ENCODE data around the gene LCP1.

LCP1 gene

DNA sequence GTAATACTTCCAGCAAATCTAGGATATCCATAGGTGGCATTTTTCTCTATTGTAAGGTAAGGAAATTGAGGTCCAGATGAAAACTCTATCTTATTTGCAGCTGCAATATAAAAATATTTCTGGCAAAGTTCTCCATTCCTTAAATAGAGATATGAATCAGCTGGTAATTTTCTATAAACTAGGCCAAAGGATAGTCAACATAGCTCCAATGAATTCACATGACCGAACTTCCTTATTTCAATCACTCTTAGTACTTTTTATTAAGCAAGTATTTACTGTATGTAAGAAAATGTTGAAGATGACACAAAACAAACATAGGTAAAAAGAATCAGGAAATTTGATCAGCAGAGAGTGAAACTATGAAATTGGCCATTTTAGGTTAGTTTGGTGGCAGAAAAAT, 13.0 kb upstream of the LCP1 start:
- no peaks in the 10 kb centered on the region for H3K36me3 Mint-ChIP-seq (ENCODE audit: low read depth)

DNA sequence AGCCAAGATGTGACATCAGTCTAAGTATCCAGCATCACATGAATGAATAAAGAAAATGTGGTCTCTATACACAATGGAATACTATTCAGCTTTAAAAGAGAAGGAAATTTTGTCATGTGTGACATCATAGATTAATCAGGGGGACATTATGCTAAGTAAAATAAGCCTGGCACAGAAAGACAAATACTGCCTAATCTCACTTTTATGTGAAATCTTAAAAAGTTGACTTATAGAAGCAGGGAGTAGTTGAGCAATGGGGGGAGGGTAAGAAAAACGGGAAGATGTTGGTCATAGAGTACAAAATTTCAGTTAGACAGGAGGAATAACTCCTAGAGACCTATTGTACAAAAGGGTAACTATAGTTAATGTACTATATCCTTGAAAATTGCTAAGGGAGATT, 10.4 kb upstream of the LCP1 start:
- H3K27ac Mint-ChIP-seq, result no peak overlapping the region
- H3K9me3 Mint-ChIP-seq, result no peaks in the 10 kb centered on the region
- H3K27me3 Mint-ChIP-seq, result no peaks in the 10 kb centered on the region
- H3K36me3 Mint-ChIP-seq (ENCODE audit: low read depth), result no peaks in the 10 kb centered on the region
- H3K4me1 Mint-ChIP-seq (ENCODE audit: low read depth), result peaks cover 4% of the 10 kb centered on the region
- H3K4me3 Mint-ChIP-seq, result no peak overlapping the region

More for the DNA sequence above, 13.0 kb upstream of the LCP1 start:
- Mint-ChIP-seq H3K9me3 (no peaks in the 10 kb centered on the region), H3K27me3 (no peaks in the 10 kb centered on the region), H3K27ac (no peak overlapping the region), H3K4me3 (no peak overlapping the region), H3K4me1 (ENCODE audit: low read depth) (peaks cover 8% of the 10 kb centered on the region)

DNA sequence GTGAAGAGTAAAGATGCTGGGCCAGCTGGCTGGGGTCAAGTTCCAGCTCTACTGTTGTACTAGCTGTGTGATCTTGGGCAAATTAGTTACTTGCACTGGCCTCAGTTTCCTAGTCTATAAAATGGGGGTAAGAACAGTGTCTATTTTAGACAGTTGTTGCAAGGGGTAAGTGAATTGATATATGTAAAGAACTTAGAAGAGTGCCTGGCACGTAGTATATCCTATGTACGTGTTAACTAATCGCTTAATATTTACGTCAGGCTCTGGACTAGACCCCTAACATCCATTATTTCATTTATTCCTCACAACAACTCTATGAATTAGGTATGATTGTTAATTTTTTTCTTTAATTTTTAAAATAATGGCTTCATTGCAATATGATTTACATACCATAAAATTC, 3.7 kb upstream of the LCP1 start:
- Mint-ChIP-seq H3K36me3 (ENCODE audit: low read depth) (peaks cover 11% of the 10 kb centered on the region), H3K4me3 (no peak overlapping the region), H3K27me3 (no peaks in the 10 kb centered on the region), H3K9me3 (no peaks in the 10 kb centered on the region), H3K27ac (no peak overlapping the region), H3K4me1 (ENCODE audit: low read depth) (peaks cover 40% of the 10 kb centered on the region)

DNA sequence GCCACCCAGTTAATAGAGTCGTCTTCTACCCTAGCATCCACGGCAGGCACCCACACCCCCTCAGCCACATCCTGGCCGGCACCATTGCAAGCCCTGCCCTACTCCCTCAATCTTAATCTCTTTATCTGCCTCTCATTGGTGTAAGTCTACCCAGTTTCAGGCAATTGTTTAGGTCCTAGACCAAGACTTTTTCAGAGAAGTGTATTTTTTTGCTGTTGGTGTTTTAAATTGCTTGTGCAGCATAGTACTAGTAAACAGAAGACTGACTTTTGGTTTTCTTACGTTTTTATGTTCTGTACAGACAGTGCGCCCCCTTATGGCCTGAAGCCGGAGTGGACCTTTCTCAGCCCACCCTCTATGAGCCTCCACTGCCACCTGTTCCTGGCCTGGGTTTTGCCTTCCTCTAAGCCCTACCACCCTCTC, 2.3 kb upstream of the LCP1 start:
- Mint-ChIP-seq H3K9me3 (no peaks in the 10 kb centered on the region), H3K27ac (peak overlapping the region; percentile 94), H3K36me3 (ENCODE audit: low read depth) (peaks cover 25% of the 10 kb centered on the region), H3K27me3 (no peaks in the 10 kb centered on the region), H3K4me1 (ENCODE audit: low read depth) (peaks cover 43% of the 10 kb centered on the region), H3K4me3 (peak overlapping the region; percentile 93)

DNA sequence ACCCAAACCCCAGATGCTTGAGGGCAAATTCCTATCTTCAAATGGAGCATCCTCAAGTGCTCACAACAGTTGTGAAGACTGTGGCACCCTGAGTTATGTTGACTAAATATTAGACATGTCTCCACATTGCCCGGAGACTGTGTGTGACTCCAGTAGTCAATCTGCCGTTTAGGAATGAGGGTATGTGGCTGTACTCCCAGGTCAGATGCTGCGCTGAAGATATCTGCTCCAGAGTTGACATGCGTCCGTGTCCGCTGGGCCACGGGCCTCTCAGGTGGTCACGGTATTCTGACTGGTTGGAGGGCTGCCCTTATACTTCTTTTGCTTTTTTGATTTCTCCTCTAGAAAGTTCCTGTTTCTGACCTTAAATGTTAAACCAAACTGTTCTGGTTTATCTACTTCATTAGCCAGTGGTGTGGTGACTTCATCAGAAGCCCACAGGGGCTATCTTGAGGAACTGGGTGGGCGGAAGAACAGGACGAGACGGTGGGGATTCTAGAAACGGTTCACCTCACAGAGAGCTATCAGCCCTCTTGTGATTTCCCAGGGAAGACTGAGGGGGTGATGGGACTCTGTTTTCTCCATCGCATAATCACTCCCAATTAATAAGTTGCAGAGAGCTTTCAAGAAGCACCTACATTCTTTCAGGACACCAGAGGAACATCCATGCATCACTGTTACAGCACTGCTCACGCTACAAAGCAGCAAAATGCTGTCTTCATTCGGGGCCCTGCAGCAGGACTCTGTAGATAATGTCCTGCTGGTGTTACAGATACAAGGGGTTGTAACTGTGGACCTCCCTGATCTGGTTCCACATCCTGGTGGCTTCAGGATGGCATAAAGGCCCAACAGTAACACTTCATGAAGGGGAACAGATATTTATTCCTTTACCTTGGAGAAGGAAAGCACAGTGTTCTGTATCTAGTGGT, 1.3 kb upstream of the LCP1 start:
- peaks cover 32% of the 10 kb centered on the region for H3K36me3 Mint-ChIP-seq (ENCODE audit: low read depth)
- H3K9me3 Mint-ChIP-seq, result no peaks in the 10 kb centered on the region
- no peaks in the 10 kb centered on the region for H3K27me3 Mint-ChIP-seq
- peak overlapping the region; percentile 94 for H3K27ac Mint-ChIP-seq
- peak overlapping the region; percentile 93 for H3K4me3 Mint-ChIP-seq
- H3K4me1 Mint-ChIP-seq (ENCODE audit: low read depth), result peaks cover 51% of the 10 kb centered on the region

GRCh38 chr13:46182491-46182877, 507 bp upstream of the LCP1 start:
- Mint-ChIP-seq H3K36me3 (ENCODE audit: low read depth) (peaks cover 40% of the 10 kb centered on the region), H3K27ac (peak overlapping the region; percentile 94), H3K9me3 (no peaks in the 10 kb centered on the region), H3K4me1 (ENCODE audit: low read depth) (peaks cover 59% of the 10 kb centered on the region), H3K4me3 (peak overlapping the region; percentile 93), H3K27me3 (no peaks in the 10 kb centered on the region)

GRCh38 chr13:46181377-46181839, 569 bp downstream of the LCP1 start:
- Mint-ChIP-seq H3K9me3 (no peaks in the 10 kb centered on the region), H3K4me1 (ENCODE audit: low read depth) (peaks cover 68% of the 10 kb centered on the region), H3K27ac (peak overlapping the region; percentile 94), H3K4me3 (peak overlapping the region; percentile 93), H3K27me3 (no peaks in the 10 kb centered on the region), H3K36me3 (ENCODE audit: low read depth) (peaks cover 50% of the 10 kb centered on the region)

- Mint-ChIP-seq H3K4me3 (peak overlapping the region; percentile 93), H3K36me3 (ENCODE audit: low read depth) (peaks cover 59% of the 10 kb centered on the region), H3K4me1 (ENCODE audit: low read depth) (peaks cover 77% of the 10 kb centered on the region), H3K27ac (peak overlapping the region; percentile 94), H3K9me3 (no peaks in the 10 kb centered on the region), H3K27me3 (no peaks in the 10 kb centered on the region)
These were observed 1.8 kb downstream of the LCP1 start for GRCh38 chr13:46179969-46180763.

GRCh38 chr13:46179491-46179908, 2.5 kb downstream of the LCP1 start:
- Mint-ChIP-seq H3K9me3 (no peaks in the 10 kb centered on the region), H3K27me3 (no peaks in the 10 kb centered on the region), H3K4me1 (ENCODE audit: low read depth) (peaks cover 77% of the 10 kb centered on the region), H3K4me3 (peak overlapping the region; percentile 93), H3K27ac (peak overlapping the region; percentile 94), H3K36me3 (ENCODE audit: low read depth) (peaks cover 63% of the 10 kb centered on the region)

DNA sequence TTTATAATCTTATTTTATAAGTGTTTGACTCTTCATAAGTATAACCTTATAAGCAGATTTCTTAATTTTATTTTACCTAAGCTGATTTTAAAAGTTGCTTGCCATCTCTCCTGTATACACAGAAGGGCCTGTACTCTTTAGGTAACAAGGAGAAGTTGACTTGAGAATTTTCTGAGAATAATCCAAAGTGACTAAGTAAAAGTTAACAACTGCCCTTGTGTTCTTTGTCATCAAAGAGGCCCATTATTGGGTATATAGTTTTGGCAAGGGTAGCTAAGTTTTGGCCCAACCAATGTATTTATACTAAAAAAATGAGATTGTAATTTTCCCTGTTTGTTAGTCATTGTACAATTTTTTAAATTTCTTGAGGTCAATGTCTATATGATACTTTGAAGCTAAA, 3.2 kb downstream of the LCP1 start:
- H3K27me3 Mint-ChIP-seq, result no peaks in the 10 kb centered on the region
- H3K36me3 Mint-ChIP-seq (ENCODE audit: low read depth), result peaks cover 70% of the 10 kb centered on the region
- no peaks in the 10 kb centered on the region for H3K9me3 Mint-ChIP-seq
- peaks cover 77% of the 10 kb centered on the region for H3K4me1 Mint-ChIP-seq (ENCODE audit: low read depth)
- peak overlapping the region; percentile 93 for H3K4me3 Mint-ChIP-seq
- peak overlapping the region; percentile 94 for H3K27ac Mint-ChIP-seq

DNA sequence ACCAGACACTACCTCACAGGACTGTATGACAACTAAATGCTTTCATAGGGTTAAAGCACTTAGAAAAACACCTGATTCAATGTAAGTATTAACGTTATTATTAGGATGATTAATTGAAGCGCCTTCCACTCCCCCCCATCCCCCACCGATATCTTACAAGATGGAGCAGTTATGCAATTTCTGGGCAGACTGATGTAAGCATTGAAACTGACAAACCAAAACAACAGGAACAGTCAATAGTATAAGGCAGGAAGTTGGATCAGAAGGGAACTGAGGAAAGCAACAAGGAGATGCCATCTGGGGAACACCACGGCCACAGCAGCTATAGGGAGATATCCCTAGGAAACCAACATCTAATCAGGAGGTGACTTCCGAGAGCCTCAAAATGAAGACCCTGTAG, 3.8 kb downstream of the LCP1 start:
- Mint-ChIP-seq H3K4me1 (ENCODE audit: low read depth) (peaks cover 77% of the 10 kb centered on the region), H3K36me3 (ENCODE audit: low read depth) (peaks cover 77% of the 10 kb centered on the region), H3K27me3 (no peaks in the 10 kb centered on the region), H3K4me3 (peak overlapping the region; percentile 93), H3K27ac (peak overlapping the region; percentile 91), H3K9me3 (no peaks in the 10 kb centered on the region)

- H3K36me3 Mint-ChIP-seq (ENCODE audit: low read depth), result peaks cover 91% of the 10 kb centered on the region
These were observed 5.2 kb downstream of the LCP1 start for GRCh38 chr13:46176756-46177155.

DNA sequence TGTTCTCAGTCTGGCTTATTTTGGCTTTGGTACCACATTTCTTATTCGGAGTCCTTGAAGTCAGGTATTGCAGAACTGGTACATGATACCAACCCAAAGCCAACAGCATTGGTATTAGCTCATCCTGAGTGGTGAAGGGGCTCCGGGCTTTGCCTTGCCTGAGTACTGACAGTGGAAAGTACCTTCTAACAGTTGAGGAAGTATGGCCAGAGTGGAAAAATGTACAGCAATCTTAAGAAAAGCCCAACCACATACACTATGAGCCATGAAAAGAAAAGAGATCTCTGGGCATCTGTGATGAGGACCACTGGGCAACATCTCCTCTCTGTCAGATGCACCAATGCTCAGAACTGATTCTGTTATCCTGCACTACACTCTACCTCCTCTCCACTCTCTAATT, 8.3 kb downstream of the LCP1 start:
- peak overlapping the region; percentile 99 for H3K27ac Mint-ChIP-seq
- H3K36me3 Mint-ChIP-seq (ENCODE audit: low read depth), result peaks cover 84% of the 10 kb centered on the region
- peak overlapping the region; percentile 93 for H3K4me3 Mint-ChIP-seq
- H3K4me1 Mint-ChIP-seq (ENCODE audit: low read depth), result peaks cover 98% of the 10 kb centered on the region
- no peaks in the 10 kb centered on the region for H3K9me3 Mint-ChIP-seq
- no peaks in the 10 kb centered on the region for H3K27me3 Mint-ChIP-seq

More at GRCh38 chr13:46176756-46177155, 5.2 kb downstream of the LCP1 start:
- Mint-ChIP-seq H3K27ac (peak overlapping the region; percentile 91), H3K9me3 (no peaks in the 10 kb centered on the region), H3K4me1 (ENCODE audit: low read depth) (peaks cover 79% of the 10 kb centered on the region), H3K27me3 (no peaks in the 10 kb centered on the region), H3K4me3 (peak overlapping the region; percentile 93)

- Mint-ChIP-seq H3K4me1 (ENCODE audit: low read depth) (peaks cover 99% of the 10 kb centered on the region), H3K36me3 (ENCODE audit: low read depth) (peaks cover 83% of the 10 kb centered on the region), H3K4me3 (peak overlapping the region; percentile 93), H3K27ac (peak overlapping the region; percentile 99), H3K9me3 (no peaks in the 10 kb centered on the region), H3K27me3 (no peaks in the 10 kb centered on the region)
These were observed 9.4 kb downstream of the LCP1 start for GRCh38 chr13:46172531-46172991.

DNA sequence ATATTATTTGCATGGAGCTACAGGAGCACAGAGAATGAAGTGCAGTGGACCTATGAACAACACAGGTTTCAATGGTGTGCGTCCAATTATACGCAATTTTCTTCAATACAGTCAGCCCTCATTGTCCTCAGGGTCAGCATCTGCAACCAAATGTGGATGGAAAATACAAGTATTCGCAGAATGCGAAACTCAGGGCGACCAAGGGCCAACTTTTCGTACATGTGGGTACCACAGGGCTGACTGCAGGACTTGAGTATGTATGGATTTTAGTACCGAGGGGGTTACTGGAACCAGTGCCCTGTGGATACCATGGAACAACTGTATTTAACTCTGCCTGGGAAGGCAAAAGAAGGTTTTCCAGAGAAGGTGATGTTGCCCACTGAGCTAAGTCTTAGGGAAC, 10.2 kb downstream of the LCP1 start:
- H3K9me3 Mint-ChIP-seq, result no peaks in the 10 kb centered on the region
- peaks cover 83% of the 10 kb centered on the region for H3K36me3 Mint-ChIP-seq (ENCODE audit: low read depth)
- H3K4me3 Mint-ChIP-seq, result peak overlapping the region; percentile 93

More for the DNA sequence above, 10.2 kb downstream of the LCP1 start:
- peak overlapping the region; percentile 99 for H3K27ac Mint-ChIP-seq
- H3K27me3 Mint-ChIP-seq, result no peaks in the 10 kb centered on the region
- H3K4me1 Mint-ChIP-seq (ENCODE audit: low read depth), result peaks cover 100% of the 10 kb centered on the region

Data from stimulated activated naive CD8-positive, alpha-beta T cell treated with anti-CD3 and anti-CD28 coated beads, Interleukin-15, Interleukin-2, amounts not matched to agents 100 ng/mL and 50 ng/mL, for 24 hours (primary cell).